Body of pancreas (tissue), 4 donors: ENCODE results near the gene UROD. TPM values are rescaled to one million over a fixed set of nuclear protein-coding genes. Genes with fewer than 3 reads are reported as not detected.

Experiments used
- ATAC-seq: fragments of 150-250 bp; one replicate; pipeline ENCODE4 v1.9.1; 2016
- DNase-seq, 4 donors: peaks; one replicate each; pipeline ENCODE4 v3.0.0-alpha.2; 2019
- H3K27ac ChIP-seq, 4 donors: fragments of 200-600 bp; sonication (generic); 1 replicate in 3 of 4; 2 replicates in 1 of 4; pipeline versions ENCODE4 v1.5.1 to v1.6.1; 2016 to 2019; ENCODE audit warnings: mild to moderate bottlenecking in 1 of 4, mixed read lengths in 1 of 4, moderate library complexity in 1 of 4
- H3K27me3 ChIP-seq, 2 donors: fragments of 200-600 bp; sonication (generic); one replicate each; pipeline ENCODE4 v1.6.0; 2016; ENCODE audit warnings: mild to moderate bottlenecking in 1 of 2
- H3K36me3 ChIP-seq, 2 donors: fragments of 200-600 bp; sonication (generic); replicated peaks in 1 of 2; 2 replicates each; pipeline ENCODE4 v1.5.1; 2016; ENCODE audit warnings: low read depth in 2 of 2; ENCODE audit not compliant: insufficient read depth in 1 of 2
- H3K4me1 ChIP-seq: fragments of 200-600 bp; sonication (generic); one replicate; pipeline ENCODE4 v1.6.0; 2016
- H3K4me3 ChIP-seq, 2 donors: fragments of 200-600 bp; sonication (generic); 1 replicate in 1 of 2; 2 replicates in 1 of 2; pipeline ENCODE4 v1.5.1; 2016 to 2019
- H3K9me3 ChIP-seq, 3 donors: fragments of 200-600 bp; sonication (generic); 1 replicate in 2 of 3; 2 replicates in 1 of 3; pipeline ENCODE4 v1.5.1; 2016
- CTCF ChIP-seq, 7 experiments: fragments of 450-650 bp in 4 of 7; fragments of 200-600 bp in 3 of 7; sonication (generic) in 3 of 7; IDR thresholded peaks; one replicate each; pipeline ENCODE4 v1.5.1; 2016 to 2019; ENCODE audit warnings: antibody characterized with exemption in 7 of 7
- POLR2A ChIP-seq, 3 donors: fragments of 450-650 bp; IDR thresholded peaks; one replicate each; pipeline ENCODE4 v1.6.1; 2016; ENCODE audit warnings: antibody characterized with exemption in 3 of 3, mild to moderate bottlenecking in 2 of 3
- WGBS, 2 donors: methylation state at CpG; one replicate each; pipeline ENCODE4 v1.1.5; 2017; 5-methylcytosine and 5-hydroxymethylcytosine counted together
- intact Hi-C: fragments of 100-400 bp; cut with DNase I; formaldehyde crosslinking; loops from one replicate; pipeline ENCODE4 v1.15.1; 2023
- total RNA-seq, 2 donors: library from RNA; depleted of rRNA; stranded (reverse); fragments of >200 nt; gene quantifications; one replicate each; pipeline ENCODE4 v1.1.0, GENCODE V29; 2016

UROD gene
- total RNA-seq, 2 donors from 2014 or later, result 32.2 to 39.6 TPM

DNA sequence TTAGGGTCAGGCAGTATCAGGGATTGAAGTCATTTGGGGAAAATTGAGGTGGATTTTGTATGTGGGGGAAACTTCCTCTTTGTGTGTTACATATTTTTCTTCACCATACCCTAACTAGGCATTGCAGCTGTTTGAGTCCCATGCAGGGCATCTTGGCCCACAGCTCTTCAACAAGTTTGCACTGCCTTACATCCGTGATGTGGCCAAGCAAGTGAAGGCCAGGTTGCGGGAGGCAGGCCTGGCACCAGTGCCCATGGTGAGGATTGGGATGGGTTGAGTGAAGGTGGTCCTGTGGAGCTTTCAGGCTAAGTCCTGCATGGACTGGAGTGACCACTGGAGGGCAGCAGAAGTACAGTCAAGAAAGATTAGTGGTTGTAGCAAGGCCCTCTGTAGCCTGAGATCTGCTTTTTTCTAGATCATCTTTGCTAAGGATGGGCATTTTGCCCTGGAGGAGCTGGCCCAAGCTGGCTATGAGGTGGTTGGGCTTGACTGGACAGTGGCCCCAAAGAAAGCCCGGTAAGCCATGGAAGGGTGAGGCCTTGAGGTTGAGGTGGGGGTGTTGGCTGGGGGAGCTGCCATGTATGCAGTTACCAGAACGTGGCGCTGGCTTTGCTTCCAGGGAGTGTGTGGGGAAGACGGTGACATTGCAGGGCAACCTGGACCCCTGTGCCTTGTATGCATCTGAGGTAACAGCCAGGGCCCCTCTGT, 2.4 kb downstream of the UROD start:
- Histone ChIP-seq H3K4me3 (no peak overlapping the region), H3K27ac (no peak overlapping the region), H3K27me3 (no peaks in the 10 kb centered on the region), H3K9me3 (no peaks in the 10 kb centered on the region), H3K4me1 (peaks cover 44% of the 10 kb centered on the region), H3K36me3 (no peaks in the 10 kb centered on the region)
- ATAC-seq (peak; percentile 15), DNase-seq (peak; percentile 83 to 89 (median 86))
- 35% methylated on average over 5 to 6 of the region's 6 CpGs for WGBS, 2 donors
- intact Hi-C loops, result loop anchor here (5.0 to 10.0 kb wide), 2 partner anchors 288 to 480 kb away; partner anchors contain the start of gene TESK2
- peak; percentile 84 to 94 (median 89) for TF ChIP-seq CTCF (IDR thresholded peaks at IDR 0.05)
- no peak for TF ChIP-seq POLR2A (IDR thresholded peaks at IDR 0.05)

DNA sequence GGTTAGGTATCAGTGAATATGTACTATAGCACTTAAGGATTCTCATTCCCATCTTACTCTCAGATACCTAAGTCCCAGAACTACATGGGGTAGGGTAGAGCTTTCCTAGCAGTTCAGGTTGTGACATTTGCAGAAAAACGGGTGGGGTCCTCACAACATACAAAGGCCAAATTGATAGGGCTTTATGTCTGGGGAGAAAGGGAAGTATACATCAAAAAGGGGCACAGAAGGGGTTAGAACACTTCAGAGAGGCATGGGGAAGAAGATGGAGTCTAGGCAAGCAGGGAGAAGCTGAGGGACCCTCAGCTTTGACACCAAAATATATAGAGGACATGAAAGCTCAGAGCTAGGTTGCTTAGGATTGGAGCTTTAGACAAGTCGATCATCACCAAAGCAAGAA, 3.6 kb downstream of the UROD start:
- no peak overlapping the region for H3K4me3 ChIP-seq
- no peaks in the 10 kb centered on the region for H3K9me3 ChIP-seq
- peaks cover 35% of the 10 kb centered on the region for H3K4me1 ChIP-seq
- 44 to 60% methylated on average over 2 of the region's 2 CpGs for WGBS, 2 donors
- H3K36me3 ChIP-seq, result no peaks in the 10 kb centered on the region
- no peak for TF ChIP-seq CTCF (IDR thresholded peaks at IDR 0.05)
- no peak for TF ChIP-seq POLR2A (IDR thresholded peaks at IDR 0.05)
- intact Hi-C loops, result loop anchor here (5.0 to 10.0 kb wide), 2 partner anchors 287 to 479 kb away; partner anchors contain the start of gene TESK2
- no peaks in the 10 kb centered on the region for H3K27me3 ChIP-seq
- ATAC-seq (no peak), DNase-seq (no peak)
- no peak overlapping the region for H3K27ac ChIP-seq

DNA sequence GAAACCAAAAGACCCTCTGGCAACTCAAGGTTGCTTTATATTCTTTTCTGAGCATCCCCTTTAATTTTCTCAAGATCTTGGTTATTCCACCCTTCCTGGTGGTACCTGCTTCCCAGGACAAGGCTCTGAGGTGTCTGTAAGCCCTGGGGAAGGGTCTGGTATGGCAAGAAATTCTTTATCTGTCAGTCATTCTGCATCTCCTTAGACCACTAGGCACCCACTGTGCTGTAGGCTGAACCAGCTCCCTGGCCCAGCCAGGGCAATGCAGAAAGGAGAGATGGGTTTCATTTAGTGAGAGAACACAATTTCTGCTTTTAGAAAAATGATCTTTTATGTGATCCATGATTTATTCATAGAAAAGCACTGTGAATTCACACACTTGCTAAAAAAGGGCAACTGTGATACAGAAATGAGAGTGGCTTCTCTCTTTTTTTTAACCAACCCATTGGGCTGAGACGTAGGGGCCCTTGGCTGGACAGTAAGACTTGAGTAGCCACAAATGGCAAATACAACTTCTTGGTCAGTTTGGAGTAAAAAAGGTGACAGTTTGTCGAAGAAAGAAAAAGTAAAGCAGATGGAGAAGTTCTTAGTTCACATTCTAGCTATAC, 4.1 kb downstream of the UROD start:
- intact Hi-C loops, result loop anchor here (5.0 to 10.0 kb wide), 2 partner anchors 286 to 479 kb away; partner anchors contain the start of gene TESK2
- Histone ChIP-seq H3K4me1 (peaks cover 35% of the 10 kb centered on the region), H3K27ac (no peak overlapping the region), H3K4me3 (no peak overlapping the region), H3K36me3 (no peaks in the 10 kb centered on the region), H3K9me3 (no peaks in the 10 kb centered on the region), H3K27me3 (no peaks in the 10 kb centered on the region)
- WGBS, 2 donors, result 72 to 90% methylated on average over 2 of the region's 2 CpGs
- ATAC-seq, result no peak
- DNase-seq, result no peak
- TF ChIP-seq POLR2A (IDR thresholded peaks at IDR 0.05) (no peak), CTCF (IDR thresholded peaks at IDR 0.05) (no peak)

- Histone ChIP-seq H3K27me3 (no peaks in the 10 kb centered on the region), H3K36me3 (no peaks in the 10 kb centered on the region), H3K4me1 (peaks cover 29% of the 10 kb centered on the region), H3K27ac (no peak overlapping the region), H3K4me3 (no peak overlapping the region), H3K9me3 (no peaks in the 10 kb centered on the region)
- DNase-seq (no peak), ATAC-seq (no peak)
- WGBS, 2 donors, result 67 to 72% methylated on average over 6 of the region's 6 CpGs
- intact Hi-C loops, result loop anchor here (5.0 to 10.0 kb wide), 2 partner anchors 286 to 478 kb away; partner anchors contain the start of gene TESK2
- TF ChIP-seq POLR2A (IDR thresholded peaks at IDR 0.05), result no peak
- TF ChIP-seq CTCF (IDR thresholded peaks at IDR 0.05), result no peak
Measured at GRCh38 chr1:45016767-45017166, 4.7 kb downstream of the UROD start.
